H1 (cell line): ENCODE measurements around the gene RNF133. TPM values are rescaled to one million over a fixed set of nuclear protein-coding genes. Genes with fewer than 3 reads are reported as not detected.
A peak's percentile ranks its signal among the peaks of the same experiment; 100 is the strongest.

Experiments used
- CTCF ChIA-PET: fragments of 300-600 bp; sonication (Branson Sonifier 250); formaldehyde crosslinking; loops from one replicate; lab custom pipeline; 2021; ENCODE audit not compliant: partially characterized antibody; lab: Charles Lee
- POLR2A ChIA-PET: fragments of 300-600 bp; sonication (Branson Sonifier 250); formaldehyde crosslinking; loops from one replicate; lab custom pipeline; 2021; ENCODE audit warnings: inconsistent platforms; ENCODE audit not compliant: partially characterized antibody; lab: Charles Lee
- DNase-seq, 2 experiments: peaks; one replicate each; pipeline versions ENCODE4 v3.0.0 to v3.0.0-alpha.2; 2010 to 2022; ENCODE audit warnings: low spot score in 2 of 2, low read depth in 1 of 2, mixed read lengths in 1 of 2
- FAIRE-seq: peaks from 2 replicates; lab custom pipeline; 2011; peaks lifted over from hg19 to GRCh38; lab: Jason Lieb, UNC
- H2AFZ ChIP-seq: 2 replicates; pipeline ENCODE4 v1.8.1; 2012; ENCODE audit warnings: low read length, inconsistent platforms
- H2AK5ac ChIP-seq: 2 replicates; pipeline ENCODE4 v1.6.1; 2013; ENCODE audit warnings: low read depth, low read length
- H2BK120ac ChIP-seq: replicated peaks from 2 replicates; pipeline ENCODE3; 2013; ENCODE audit warnings: low read depth, low read length, inconsistent platforms
- H2BK12ac ChIP-seq: 2 replicates; pipeline ENCODE4 v1.6.1; 2013; ENCODE audit warnings: low read depth, low read length
- H2BK15ac ChIP-seq: 2 replicates; pipeline ENCODE4 v1.6.1; 2013; ENCODE audit warnings: low read length
- H2BK20ac ChIP-seq: 2 replicates; pipeline ENCODE4 v1.6.1; 2013; ENCODE audit warnings: low read length
- H2BK5ac ChIP-seq: 2 replicates; pipeline ENCODE4 v1.6.1; 2013; ENCODE audit warnings: low read depth, low read length
- H3K14ac ChIP-seq: 2 replicates; pipeline ENCODE4 v1.6.1; 2013; ENCODE audit warnings: inconsistent platforms; ENCODE audit not compliant: insufficient read length
- H3K18ac ChIP-seq: 2 replicates; pipeline ENCODE4 v1.6.1; 2013; ENCODE audit warnings: low read length; ENCODE audit errors: extremely low read depth
- H3K23ac ChIP-seq: 2 replicates; pipeline ENCODE4 v1.6.1; 2013; ENCODE audit warnings: inconsistent platforms; ENCODE audit not compliant: insufficient read length
- H3K23me2 ChIP-seq: 2 replicates; pipeline ENCODE4 v1.6.1; 2013; ENCODE audit warnings: low read depth, low read length
- H3K27ac ChIP-seq: 2 replicates; pipeline ENCODE4 v1.6.1; 2011; ENCODE audit warnings: low read depth, low read length, inconsistent platforms
- H3K27me3 ChIP-seq, 4 experiments: replicated peaks in 1 of 4; 1 replicate in 1 of 4; 2 replicates in 3 of 4; pipeline versions ENCODE4 v1.6.1 to v1.8.1; 2011 to 2013; ENCODE audit warnings: low read length in 3 of 4, mild to moderate bottlenecking in 3 of 4, inconsistent platforms in 2 of 4, mixed read lengths in 2 of 4, moderate library complexity in 1 of 4; ENCODE audit not compliant: control insufficient read depth in 3 of 4, insufficient read depth in 3 of 4; ENCODE audit errors: extremely low read depth in 1 of 4
- H3K36me3 ChIP-seq, 4 experiments: 2 replicates each; pipeline versions ENCODE4 v1.6.1 to v1.8.1; 2011 to 2013; ENCODE audit warnings: mild to moderate bottlenecking in 4 of 4, low read length in 3 of 4, moderate library complexity in 2 of 4, control low read depth in 1 of 4, inconsistent platforms in 1 of 4; ENCODE audit not compliant: insufficient read depth in 4 of 4, control insufficient read depth in 2 of 4
- H3K4ac ChIP-seq: replicated peaks from 2 replicates; pipeline ENCODE3; 2013; ENCODE audit warnings: low read length, low read depth, mixed read lengths, inconsistent platforms; ENCODE audit not compliant: insufficient read length
- H3K4me1 ChIP-seq, 4 experiments: replicated peaks in 1 of 4; 1 replicate in 1 of 4; 2 replicates in 3 of 4; pipeline versions ENCODE4 v1.6.1 to v1.8.1; 2011 to 2013; ENCODE audit warnings: low read length in 3 of 4, inconsistent platforms in 2 of 4, mixed read lengths in 1 of 4; ENCODE audit not compliant: insufficient read depth in 4 of 4, control insufficient read depth in 3 of 4
- H3K4me2 ChIP-seq, 2 experiments: 2 replicates each; pipeline versions ENCODE4 v1.6.1 to v1.8.1; 2011 to 2013; ENCODE audit warnings: low read depth in 2 of 2, low read length in 2 of 2, control low read depth in 1 of 2, inconsistent platforms in 1 of 2, mild to moderate bottlenecking in 1 of 2; ENCODE audit not compliant: insufficient read depth in 1 of 2
- H3K4me3 ChIP-seq, 4 experiments: fragments of 200-600, 300-600 bp in 1 of 4; sonication (generic), shearing (Covaris generic), sonication (Bioruptor Twin) in 1 of 4; 2 replicates each; pipeline versions ENCODE4 v1.5.1 to v1.8.1; 2011 to 2016; ENCODE audit warnings: low read length in 4 of 4, low read depth in 3 of 4, control low read depth in 2 of 4, inconsistent platforms in 2 of 4, mild to moderate bottlenecking in 2 of 4, mixed read lengths in 1 of 4, moderate library complexity in 1 of 4; ENCODE audit not compliant: insufficient read depth in 2 of 4; ENCODE audit errors: extremely low read depth in 1 of 4
- H3K56ac ChIP-seq: replicated peaks from 2 replicates; pipeline ENCODE3; 2013; ENCODE audit warnings: low read depth, mild to moderate bottlenecking, mixed read lengths, low read length, inconsistent platforms; ENCODE audit not compliant: insufficient read length
- H3K79me1 ChIP-seq: 2 replicates; pipeline ENCODE4 v1.6.1; 2013; ENCODE audit warnings: low read depth, low read length, control low read depth
- H3K79me2 ChIP-seq, 2 experiments: 2 replicates each; pipeline versions ENCODE4 v1.6.1 to v1.8.1; 2012 to 2013; ENCODE audit warnings: low read length in 2 of 2, mild to moderate bottlenecking in 2 of 2, inconsistent platforms in 1 of 2; ENCODE audit not compliant: insufficient read depth in 2 of 2, control insufficient read depth in 1 of 2
- H3K9ac ChIP-seq, 4 experiments: replicated peaks in 1 of 4; 1 replicate in 1 of 4; 2 replicates in 3 of 4; pipeline versions ENCODE4 v1.6.1 to v1.8.1; 2011 to 2013; ENCODE audit warnings: low read depth in 3 of 4, low read length in 3 of 4, control low read depth in 2 of 4, mild to moderate bottlenecking in 2 of 4, moderate library complexity in 2 of 4, inconsistent platforms in 1 of 4; ENCODE audit errors: extremely low read depth in 1 of 4
- H3K9me3 ChIP-seq, 2 experiments: 2 replicates each; pipeline versions ENCODE4 v1.6.1 to v1.8.1; 2012 to 2013; ENCODE audit warnings: mild to moderate bottlenecking in 2 of 2, moderate library complexity in 2 of 2, control low read depth in 1 of 2, inconsistent platforms in 1 of 2, low read depth in 1 of 2, low read length in 1 of 2, mixed read lengths in 1 of 2; ENCODE audit not compliant: insufficient read depth in 2 of 2
- H4K20me1 ChIP-seq, 2 experiments: replicated peaks in 1 of 2; 2 replicates each; pipeline versions ENCODE3 to v1.8.1; 2011 to 2013; ENCODE audit warnings: inconsistent platforms in 2 of 2, low read length in 2 of 2, mild to moderate bottlenecking in 1 of 2; ENCODE audit not compliant: insufficient read depth in 2 of 2, control insufficient read depth in 1 of 2
- H4K5ac ChIP-seq: 2 replicates; pipeline ENCODE4 v1.6.1; 2013; ENCODE audit warnings: low read length, low read depth, mixed read lengths, inconsistent platforms; ENCODE audit not compliant: insufficient read length
- H4K8ac ChIP-seq: 2 replicates; pipeline ENCODE4 v1.8.0; 2013; ENCODE audit warnings: mild to moderate bottlenecking, moderate library complexity, low read length, inconsistent platforms; ENCODE audit not compliant: insufficient read depth; ENCODE audit errors: extremely low read depth
- H4K91ac ChIP-seq: replicated peaks from 2 replicates; pipeline ENCODE3; 2013; ENCODE audit warnings: low read length, mixed read lengths, inconsistent platforms; ENCODE audit not compliant: insufficient read length
- ASH2L ChIP-seq: fragments of 200-600, 300-600 bp; sonication (generic); IDR thresholded peaks from one replicate; pipeline ENCODE4 v1.7.1; 2017; ENCODE audit warnings: low read length
- ATF2 ChIP-seq: IDR thresholded peaks from 2 replicates; pipeline ENCODE4 v1.6.1; 2012; ENCODE audit warnings: low read length, inconsistent platforms
- CHD2 ChIP-seq: IDR thresholded peaks from 2 replicates; pipeline ENCODE4 v1.6.1; 2012; ENCODE audit warnings: low read length, improper control_type of control experiment
- POLR2AphosphoS5 ChIP-seq: IDR thresholded peaks from 2 replicates; pipeline ENCODE4 v1.6.1; 2011; ENCODE audit warnings: low read depth, low read length
- WGBS, 2 experiments: shearing (Covaris generic) in 1 of 2; methylation state at CpG; one replicate each; pipeline versions ENCODE4 v1.1.6 to v1.1.7; 2013 to 2015; ENCODE audit warnings: low lambda C conversion rate in 2 of 2, mixed read lengths in 2 of 2, inconsistent platforms in 1 of 2, low coverage in 1 of 2, missing lambda C conversion rate in 1 of 2; ENCODE audit not compliant: insufficient replicate concordance in 2 of 2, insufficient coverage in 1 of 2, insufficient read length in 1 of 2; ENCODE audit errors: extremely low coverage in 1 of 2, missing lambda C conversion rate in 1 of 2; 5-methylcytosine and 5-hydroxymethylcytosine counted together
- polyA plus RNA-seq, 7 experiments: library from polyadenylated mRNA; depleted of rRNA in 3 of 7; stranded (reverse) in 5 of 7; unstranded in 2 of 7; fragments of >200 nt in 5 of 7; fragments of 200-250 nt in 2 of 7; gene quantifications; 1 replicate in 5 of 7; 2 replicates in 1 of 7; 4 replicates in 1 of 7; pipeline versions ENCODE4 v1.2.1 to v1.2.3, GENCODE V29; 2011 to 2013; ENCODE audit warnings: missing spikeins in 2 of 7, mixed read lengths in 2 of 7
- total RNA-seq: library from RNA; stranded (reverse); fragmentation: NEBNext Ultra II Directional; extraction: Animal tissue kit (Norgen Biotek cat#: 25700); gene quantifications from 2 replicates; pipeline ENCODE4 v1.2.1, GENCODE V29; 2021

Gene RNF133
- total and polyA plus RNA-seq, 2 of the 8 experiments (the other 6 are each of a cell fraction or from before 2014, with no cell fraction given): 0.09 to 0.39 TPM

- no peaks in the 10 kb centered on the region for H3K79me1 ChIP-seq
These were observed 28.0 kb upstream of the RNF133 start for GRCh38 chr7:122726881-122727280.

More at GRCh38 chr7:122726881-122727280, 28.0 kb upstream of the RNF133 start:
- no peak overlapping the region for H3K9ac ChIP-seq
- H3K4me3 ChIP-seq: no peak overlapping the region
- no peak overlapping the region for H3K18ac ChIP-seq
- H3K9me3 ChIP-seq: no peaks in the 10 kb centered on the region
- H3K23me2 ChIP-seq: no peaks in the 10 kb centered on the region
- ChIA-PET POLR2A (interaction anchor here (0.9 kb wide), 1 partner anchor 13 kb away, joined by 3 read pairs; no protein-coding TSS in a partner anchor), CTCF (interaction anchor here (0.6 to 1.9 kb wide), 8 partner anchors 8 to 347 kb away, joined by 3 to 7 read pairs (median 4); no protein-coding TSS in a partner anchor)
- H3K4me2 ChIP-seq: no peak overlapping the region
- H3K36me3 ChIP-seq: no peaks in the 10 kb centered on the region
- no peak overlapping the region for H3K4ac ChIP-seq
- no peak overlapping the region for H2AK5ac ChIP-seq
- H3K27me3 ChIP-seq: no peaks in the 10 kb centered on the region
- no peaks in the 10 kb centered on the region for H4K20me1 ChIP-seq
- no peak overlapping the region for H2BK15ac ChIP-seq
- H3K23ac ChIP-seq: no peak overlapping the region
- H3K27ac ChIP-seq: no peak overlapping the region
- H4K8ac ChIP-seq: no peak overlapping the region
- H2BK5ac ChIP-seq: no peak overlapping the region
- no peak overlapping the region for H3K56ac ChIP-seq
- DNase-seq: no peak
- H2BK120ac ChIP-seq: no peak overlapping the region
- peak; percentile 7 for FAIRE-seq
- H4K5ac ChIP-seq: no peak overlapping the region
- no peak for TF ChIP-seq ATF2
- TF ChIP-seq CHD2: no peak
- TF ChIP-seq ASH2L: no peak
- TF ChIP-seq POLR2AphosphoS5: no peak
- TF ChIP-seq, all 59 proteins: peak for 0
- Histone ChIP-seq H3K14ac (no peak overlapping the region), H3K79me2 (no peaks in the 10 kb centered on the region), H4K91ac (no peak overlapping the region), H3K4me1 (no peaks in the 10 kb centered on the region), H2BK20ac (no peak overlapping the region), H2AFZ (no peak overlapping the region), H2BK12ac (no peak overlapping the region)
- 94% methylated on average over 2 of the region's 2 CpGs; no CpG with 5 or more reads in 1 of the 2 experiments for WGBS, 2 experiments
